ENCODE data around the gene SMC1B. TPM values are rescaled to one million over a fixed set of nuclear protein-coding genes. Genes with fewer than 3 reads are reported as not detected.

SMC1B gene
- total and polyA plus RNA-seq, 9 of the 15 experiments (the other 6 are each of a cell fraction or from before 2014, with no cell fraction given): 0.03 TPM; not detected in 8

GRCh38 chr22:45314054-45314721, 99.2 kb downstream of the SMC1B start (continued):
- TF ChIP-seq ZNF407 (IDR thresholded peaks at IDR 0.05; ENCODE audit: low read depth) (no peak), ZNF324 (CRISPR knock-in tag; IDR thresholded peaks at IDR 0.05) (no peak), SMAD1 (IDR thresholded peaks at IDR 0.05; ENCODE audit: low read depth, low read length, partially characterized antibody) (no peak), TAF9B (IDR thresholded peaks at IDR 0.05; ENCODE audit: partially characterized antibody) (peak; percentile 52), FUS (optimal IDR thresholded peaks at IDR 0.05; ENCODE audit: low read depth, low read length) (no peak), FOXA3 (CRISPR knock-in tag; conservative IDR thresholded peaks at IDR 0.05 in 1 of 2, IDR thresholded peaks at IDR 0.05 in 1 of 2) (no peak), PHB (CRISPR knock-in tag; IDR thresholded peaks at IDR 0.05) (no peak), MCM3 (IDR thresholded peaks at IDR 0.05) (no peak), CREM (IDR thresholded peaks at IDR 0.05; ENCODE audit: low read depth) (no peak), NCOA6 (IDR thresholded peaks at IDR 0.05) (no peak), TFE3 (CRISPR knock-in tag; IDR thresholded peaks at IDR 0.05) (no peak)
- TF ChIP-seq, protein P1, sequence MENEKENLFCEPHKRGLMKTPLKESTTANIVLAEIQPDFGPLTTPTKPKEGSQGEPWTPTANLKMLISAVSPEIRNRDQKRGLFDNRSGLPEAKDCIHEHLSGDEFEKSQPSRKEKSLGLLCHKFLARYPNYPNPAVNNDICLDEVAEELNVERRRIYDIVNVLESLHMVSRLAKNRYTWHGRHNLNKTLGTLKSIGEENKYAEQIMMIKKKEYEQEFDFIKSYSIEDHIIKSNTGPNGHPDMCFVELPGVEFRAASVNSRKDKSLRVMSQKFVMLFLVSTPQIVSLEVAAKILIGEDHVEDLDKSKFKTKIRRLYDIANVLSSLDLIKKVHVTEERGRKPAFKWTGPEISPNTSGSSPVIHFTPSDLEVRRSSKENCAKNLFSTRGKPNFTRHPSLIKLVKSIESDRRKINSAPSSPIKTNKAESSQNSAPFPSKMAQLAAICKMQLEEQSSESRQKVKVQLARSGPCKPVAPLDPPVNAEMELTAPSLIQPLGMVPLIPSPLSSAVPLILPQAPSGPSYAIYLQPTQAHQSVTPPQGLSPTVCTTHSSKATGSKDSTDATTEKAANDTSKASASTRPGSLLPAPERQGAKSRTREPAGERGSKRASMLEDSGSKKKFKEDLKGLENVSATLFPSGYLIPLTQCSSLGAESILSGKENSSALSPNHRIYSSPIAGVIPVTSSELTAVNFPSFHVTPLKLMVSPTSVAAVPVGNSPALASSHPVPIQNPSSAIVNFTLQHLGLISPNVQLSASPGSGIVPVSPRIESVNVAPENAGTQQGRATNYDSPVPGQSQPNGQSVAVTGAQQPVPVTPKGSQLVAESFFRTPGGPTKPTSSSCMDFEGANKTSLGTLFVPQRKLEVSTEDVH (IDR thresholded peaks at IDR 0.05; ENCODE audit: low read depth, partially characterized antibody): no peak
- TF ChIP-seq, protein P2, sequence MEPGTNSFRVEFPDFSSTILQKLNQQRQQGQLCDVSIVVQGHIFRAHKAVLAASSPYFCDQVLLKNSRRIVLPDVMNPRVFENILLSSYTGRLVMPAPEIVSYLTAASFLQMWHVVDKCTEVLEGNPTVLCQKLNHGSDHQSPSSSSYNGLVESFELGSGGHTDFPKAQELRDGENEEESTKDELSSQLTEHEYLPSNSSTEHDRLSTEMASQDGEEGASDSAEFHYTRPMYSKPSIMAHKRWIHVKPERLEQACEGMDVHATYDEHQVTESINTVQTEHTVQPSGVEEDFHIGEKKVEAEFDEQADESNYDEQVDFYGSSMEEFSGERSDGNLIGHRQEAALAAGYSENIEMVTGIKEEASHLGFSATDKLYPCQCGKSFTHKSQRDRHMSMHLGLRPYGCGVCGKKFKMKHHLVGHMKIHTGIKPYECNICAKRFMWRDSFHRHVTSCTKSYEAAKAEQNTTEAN (CRISPR knock-in tag; IDR thresholded peaks at IDR 0.05): no peak

Measured in K562 (cell line).